ENCODE data around the gene OR56B1.

- TF ChIP-seq CTCF (IDR thresholded peaks at IDR 0.05; ENCODE audit: poor library complexity, severe bottlenecking) (no peak), REST (IDR thresholded peaks at IDR 0.05; ENCODE audit: borderline replicate concordance) (no peak), POLR2AphosphoS5 (IDR thresholded peaks at IDR 0.05) (no peak), RAD21 (conservative IDR thresholded peaks at IDR 0.05) (no peak), SMC3 (conservative IDR thresholded peaks at IDR 0.05; ENCODE audit: poor library complexity) (no peak), MXI1 (conservative IDR thresholded peaks at IDR 0.05; ENCODE audit: poor library complexity, severe bottlenecking) (no peak), TAF1 (IDR thresholded peaks at IDR 0.05; ENCODE audit: low read depth) (no peak), EZH2 (IDR thresholded peaks at IDR 0.05; ENCODE audit: borderline replicate concordance, insufficient read depth, low read length, poor library complexity, severe bottlenecking) (no peak), EP300 (conservative IDR thresholded peaks at IDR 0.05; ENCODE audit: poor library complexity, severe bottlenecking) (no peak)
Observed at GRCh38 chr11:5736396-5736795, at the start of gene OR56B1.
